ENCODE results near the gene MPP4.

GRCh38 chr2:201654616-201655384, 43.6 kb downstream of the MPP4 start:
- TF ChIP-seq POLR2AphosphoS5 (IDR thresholded peaks at IDR 0.05; ENCODE audit: low read depth, low read length) (no peak), PHB2 (IDR thresholded peaks at IDR 0.05; ENCODE audit: partially characterized antibody) (no peak), ZBTB49 (CRISPR knock-in tag; IDR thresholded peaks at IDR 0.05; ENCODE audit: borderline replicate concordance) (no peak), ZBTB21 (CRISPR knock-in tag; IDR thresholded peaks at IDR 0.05) (no peak)
